SU-DHL-6 (cell line): Measurements from ENCODE around the gene LRRFIP1.

Experiments used
- H2AFZ ChIP-seq: fragments of 200-600 bp; sonication (generic); 2 replicates; pipeline ENCODE4 v1.6.1; 2014; ENCODE audit warnings: low read depth, mild to moderate bottlenecking, moderate library complexity, mixed read lengths, antibody characterized with exemption, low read length; ENCODE audit not compliant: severe bottlenecking
- H3F3A ChIP-seq: fragments of 200-600 bp; shearing (Covaris generic); 2 replicates; pipeline ENCODE4 v1.6.0; 2016; ENCODE audit warnings: antibody characterized with exemption, mild to moderate bottlenecking; ENCODE audit not compliant: insufficient read depth
- H3K27ac ChIP-seq: fragments of 200-600 bp; sonication (generic); 2 replicates; pipeline ENCODE4 v1.5.1; 2016; ENCODE audit warnings: low read depth, mild to moderate bottlenecking, low read length, moderate library complexity, mixed read lengths
- H3K27me3 ChIP-seq: fragments of 200-600 bp; sonication (generic), shearing (Covaris generic); 2 replicates; pipeline ENCODE4 v1.6.0; 2014; ENCODE audit warnings: mild to moderate bottlenecking, low read length
- H3K36me3 ChIP-seq: fragments of 200-600 bp; sonication (generic); 2 replicates; pipeline ENCODE4 v1.6.1; 2014; ENCODE audit warnings: mild to moderate bottlenecking, low read length, mixed read lengths
- H3K4me2 ChIP-seq: fragments of 300-600, 200-600 bp; shearing (Covaris generic), sonication (generic); 2 replicates; pipeline ENCODE4 v1.6.0; 2014; ENCODE audit warnings: low read length, low read depth, mild to moderate bottlenecking; ENCODE audit not compliant: poor library complexity, severe bottlenecking
- H3K4me3 ChIP-seq: fragments of 200-600 bp; sonication (generic); 2 replicates; pipeline ENCODE4 v1.5.1; 2014; ENCODE audit warnings: antibody characterized with exemption, low read length, mild to moderate bottlenecking, mixed read lengths; ENCODE audit not compliant: insufficient read depth, poor library complexity, severe bottlenecking
- H3K79me2 ChIP-seq: fragments of 200-600 bp; sonication (generic); 2 replicates; pipeline ENCODE4 v1.6.1; 2014; ENCODE audit warnings: mild to moderate bottlenecking, low read length, moderate library complexity; ENCODE audit not compliant: insufficient read depth
- H3K9ac ChIP-seq: fragments of 200-600 bp; sonication (generic); 2 replicates; pipeline ENCODE4 v1.7.0; 2014; ENCODE audit warnings: mild to moderate bottlenecking, low read length
- H3K9me2 ChIP-seq: fragments of 200-600 bp; sonication (generic); replicated peaks from 2 replicates; pipeline ENCODE4 v1.6.1; 2014; ENCODE audit warnings: low read length; ENCODE audit not compliant: insufficient read depth
- H3K9me3 ChIP-seq: fragments of 200-600 bp; sonication (generic); 2 replicates; pipeline ENCODE4 v1.6.1; 2014; ENCODE audit warnings: low read length, mixed read lengths; ENCODE audit not compliant: insufficient read depth
- H4K20me1 ChIP-seq: fragments of 200-600 bp; sonication (generic); 2 replicates; pipeline ENCODE4 v1.6.1; 2014; ENCODE audit warnings: low read depth, mild to moderate bottlenecking, antibody characterized with exemption, low read length, moderate library complexity, mixed read lengths
- CTCF ChIP-seq: fragments of 200-600 bp; sonication (generic); IDR thresholded peaks from one replicate; pipeline ENCODE4 v1.5.1; 2017; ENCODE audit warnings: antibody characterized with exemption, mild to moderate bottlenecking, low read length, moderate library complexity; ENCODE audit not compliant: insufficient read depth, poor library complexity, severe bottlenecking
- EZH2phosphoT487 ChIP-seq: fragments of 200-600 bp; sonication (generic), shearing (Covaris generic); conservative IDR thresholded peaks from 2 replicates; pipeline ENCODE4 v1.6.1; 2018; ENCODE audit warnings: mild to moderate bottlenecking, antibody characterized with exemption, low read length, moderate library complexity, mixed read lengths

LRRFIP1 gene

GRCh38 chr2:237627441-237628246 is at the start of gene LRRFIP1:
Gene LRRFIP1, plus strand, starts transcription at chr2:237627587. Its CDS starts 58 bp downstream, at chr2:237627645.
- H3K79me2 ChIP-seq = no peaks in the 10 kb centered on the region
- H3K4me3 ChIP-seq = no peak within 1 kb of the TSS
- H2AFZ ChIP-seq = no peak within 1 kb of the TSS
- H3K9me2 ChIP-seq = no peaks in the 10 kb centered on the region
- H3K4me2 ChIP-seq = no peak within 1 kb of the TSS
- TF ChIP-seq CTCF (no peak), EZH2phosphoT487 (no peak)
- H3K27me3 ChIP-seq = no peaks in the 10 kb centered on the region
- H3K36me3 ChIP-seq = no peaks in the 10 kb centered on the region
- H3K9me3 ChIP-seq = no peaks in the 10 kb centered on the region
- no peaks in the 10 kb centered on the region for H3F3A ChIP-seq
- H4K20me1 ChIP-seq = no peaks in the 10 kb centered on the region
- H3K9ac ChIP-seq = no peak within 1 kb of the TSS
- no peak within 1 kb of the TSS for H3K27ac ChIP-seq

- no peak overlapping the region for H2AFZ ChIP-seq
- no peak overlapping the region for H3K9ac ChIP-seq
- no peaks in the 10 kb centered on the region for H3K9me3 ChIP-seq
- H4K20me1 ChIP-seq = no peaks in the 10 kb centered on the region
- H3K4me2 ChIP-seq = no peak overlapping the region
- no peaks in the 10 kb centered on the region for H3K79me2 ChIP-seq
- no peaks in the 10 kb centered on the region for H3F3A ChIP-seq
- no peak for TF ChIP-seq CTCF
- TF ChIP-seq EZH2phosphoT487 = no peak
- H3K4me3 ChIP-seq = no peak overlapping the region
- H3K9me2 ChIP-seq = no peaks in the 10 kb centered on the region
- H3K27me3 ChIP-seq = no peaks in the 10 kb centered on the region
- H3K36me3 ChIP-seq = no peaks in the 10 kb centered on the region
- H3K27ac ChIP-seq = no peak overlapping the region
Observed at GRCh38 chr2:237577956-237578870, 49.2 kb upstream of the LRRFIP1 start.

- TF ChIP-seq CTCF = no peak
- no peak for TF ChIP-seq EZH2phosphoT487
- Histone ChIP-seq H3K4me3 (no peak overlapping the region), H3K79me2 (no peaks in the 10 kb centered on the region), H4K20me1 (no peaks in the 10 kb centered on the region), H3K36me3 (no peaks in the 10 kb centered on the region), H3K27me3 (no peaks in the 10 kb centered on the region), H3K9me3 (no peaks in the 10 kb centered on the region), H3F3A (no peaks in the 10 kb centered on the region), H3K27ac (no peak overlapping the region), H3K9ac (no peak overlapping the region), H3K4me2 (no peak overlapping the region), H2AFZ (no peak overlapping the region), H3K9me2 (no peaks in the 10 kb centered on the region)
Observed at GRCh38 chr2:237581326-237581725, 46.1 kb upstream of the LRRFIP1 start.
